Fibroblast of lung (primary cell): Measurements from ENCODE around the gene POLR1A. TPM values are rescaled to one million over a fixed set of nuclear protein-coding genes. Genes with fewer than 3 reads are reported as not detected.

Experiments
- DNase-seq, 2 donors: peaks; one replicate each; pipeline versions ENCODE4 v3.0.0 to v3.0.0-alpha.2; 2010; ENCODE audit warnings: low read depth in 2 of 2
- H2AFZ ChIP-seq: 2 replicates; pipeline ENCODE4 v1.5.1; 2012; ENCODE audit warnings: low read length, control low read depth, inconsistent platforms
- H3K27ac ChIP-seq: 2 replicates; pipeline ENCODE4 v1.5.1; 2011; ENCODE audit warnings: low read length, control low read depth; ENCODE audit not compliant: insufficient read depth
- H3K27me3 ChIP-seq: 2 replicates; pipeline ENCODE4 v1.5.1; 2011; ENCODE audit warnings: mild to moderate bottlenecking, low read length; ENCODE audit not compliant: control insufficient read depth, insufficient read depth
- H3K36me3 ChIP-seq: 2 replicates; pipeline ENCODE4 v1.5.1; 2011; ENCODE audit warnings: low read length; ENCODE audit not compliant: control insufficient read depth, insufficient read depth
- H3K4me1 ChIP-seq: 2 replicates; pipeline ENCODE4 v1.5.1; 2011; ENCODE audit warnings: low read length; ENCODE audit not compliant: control insufficient read depth, insufficient read depth; ENCODE audit errors: extremely low read depth
- H3K4me2 ChIP-seq: 2 replicates; pipeline ENCODE4 v1.5.1; 2011; ENCODE audit warnings: low read length, control low read depth; ENCODE audit not compliant: insufficient read depth; ENCODE audit errors: extremely low read depth
- H3K4me3 ChIP-seq, 4 experiments: fragments of 200-600 bp in 1 of 4; sonication (generic) in 1 of 4; replicated peaks in 1 of 4; 2 replicates each; pipeline ENCODE4 v1.5.1; 2011 to 2016; ENCODE audit warnings: low read length in 4 of 4, low read depth in 3 of 4, mild to moderate bottlenecking in 3 of 4, control low read depth in 2 of 4, inconsistent platforms in 1 of 4, mixed read lengths in 1 of 4; ENCODE audit not compliant: insufficient read depth in 1 of 4; ENCODE audit errors: control extremely low read depth in 1 of 4
- H3K79me2 ChIP-seq: 2 replicates; pipeline ENCODE4 v1.5.1; 2012; ENCODE audit warnings: mild to moderate bottlenecking, low read length, inconsistent platforms; ENCODE audit not compliant: control insufficient read depth, insufficient read depth
- H3K9ac ChIP-seq: 2 replicates; pipeline ENCODE4 v1.5.1; 2011; ENCODE audit warnings: mild to moderate bottlenecking, low read length, control low read depth; ENCODE audit not compliant: insufficient read depth
- H3K9me3 ChIP-seq: 2 replicates; pipeline ENCODE4 v1.5.1; 2012; ENCODE audit warnings: low read depth, low read length; ENCODE audit not compliant: control insufficient read depth, insufficient read depth
- H4K20me1 ChIP-seq: 2 replicates; pipeline ENCODE4 v1.5.1; 2011; ENCODE audit warnings: low read length; ENCODE audit not compliant: control insufficient read depth, insufficient read depth; ENCODE audit errors: extremely low read depth
- CTCF ChIP-seq, 2 donors: IDR thresholded peaks in 1 of 2; conservative IDR thresholded peaks in 1 of 2; 1 replicate in 1 of 2; 2 replicates in 1 of 2; pipeline ENCODE4 v1.5.1; 2011 to 2012; ENCODE audit warnings: low read length in 2 of 2, control low read depth in 1 of 2, inconsistent platforms in 1 of 2, low read depth in 1 of 2, mild to moderate bottlenecking in 1 of 2
- EZH2 ChIP-seq: IDR thresholded peaks from 2 replicates; pipeline ENCODE4 v1.5.1; 2012; ENCODE audit warnings: low read length, control low read depth, mild to moderate bottlenecking; ENCODE audit errors: missing control alignments
- polyA plus RNA-seq, 2 donors: library from polyadenylated mRNA; depleted of rRNA in 1 of 2; stranded (reverse) in 1 of 2; unstranded in 1 of 2; fragments of >200 nt; gene quantifications; 2 replicates each; pipeline ENCODE4 v1.2.1, GENCODE V29; 2011 to 2012; ENCODE audit warnings: missing spikeins in 1 of 2
- total RNA-seq: library from RNA; depleted of rRNA; stranded (reverse); fragments of >200 nt; gene quantifications from 2 replicates; pipeline ENCODE4 v1.2.1, GENCODE V29; 2014

The POLR1A gene
- total and polyA plus RNA-seq, 2 donors (not counting 1 experiment from before 2014, with no cell fraction given): 9.4 to 9.9 TPM

GRCh38 chr2:86033751-86034692, 71.7 kb downstream of the POLR1A start:
- Histone ChIP-seq H3K9me3 (no peaks in the 10 kb centered on the region), H3K4me2 (no peak overlapping the region), H3K4me3 (no peak overlapping the region), H3K27me3 (no peaks in the 10 kb centered on the region), H2AFZ (no peak overlapping the region), H3K9ac (no peak overlapping the region), H3K27ac (no peak overlapping the region), H3K36me3 (peaks cover 34% of the 10 kb centered on the region), H4K20me1 (no peaks in the 10 kb centered on the region), H3K79me2 (no peaks in the 10 kb centered on the region), H3K4me1 (peaks cover 32% of the 10 kb centered on the region)
- TF ChIP-seq CTCF (conservative IDR thresholded peaks at IDR 0.05 in 1 of 2, IDR thresholded peaks at IDR 0.05 in 1 of 2; ENCODE audit: low read depth in 1 of 2, low read length in 2 of 2) (no peak), EZH2 (no peak)
- no peak for DNase-seq

- H3K36me3 ChIP-seq: peaks cover 32% of the 10 kb centered on the region
- H4K20me1 ChIP-seq: no peaks in the 10 kb centered on the region
- no peak overlapping the region for H3K27ac ChIP-seq
- H3K4me1 ChIP-seq: peaks cover 30% of the 10 kb centered on the region
- no peak for DNase-seq
- H3K9me3 ChIP-seq: no peaks in the 10 kb centered on the region
- TF ChIP-seq EZH2 (no peak), CTCF (conservative IDR thresholded peaks at IDR 0.05 in 1 of 2, IDR thresholded peaks at IDR 0.05 in 1 of 2; ENCODE audit: low read depth in 1 of 2, low read length in 2 of 2) (no peak)
- no peaks in the 10 kb centered on the region for H3K79me2 ChIP-seq
- H3K27me3 ChIP-seq: no peaks in the 10 kb centered on the region
- no peak overlapping the region for H3K4me2 ChIP-seq
- no peak overlapping the region for H3K9ac ChIP-seq
- H2AFZ ChIP-seq: no peak overlapping the region
- H3K4me3 ChIP-seq: no peak overlapping the region
These were observed 72.7 kb downstream of the POLR1A start for GRCh38 chr2:86032861-86033595.

GRCh38 chr2:86031606-86032005, 74.1 kb downstream of the POLR1A start:
- H3K27me3 ChIP-seq: no peaks in the 10 kb centered on the region
- H3K36me3 ChIP-seq: peaks cover 43% of the 10 kb centered on the region
- no peak overlapping the region for H3K9ac ChIP-seq
- H3K4me1 ChIP-seq: peaks cover 18% of the 10 kb centered on the region
- no peak for TF ChIP-seq CTCF (conservative IDR thresholded peaks at IDR 0.05 in 1 of 2, IDR thresholded peaks at IDR 0.05 in 1 of 2; ENCODE audit: low read depth in 1 of 2, low read length in 2 of 2)
- no peak for TF ChIP-seq EZH2
- DNase-seq: no peak
- H3K79me2 ChIP-seq: no peaks in the 10 kb centered on the region
- no peaks in the 10 kb centered on the region for H4K20me1 ChIP-seq
- H3K4me2 ChIP-seq: no peak overlapping the region
- H3K4me3 ChIP-seq: no peak overlapping the region
- H2AFZ ChIP-seq: no peak overlapping the region
- H3K27ac ChIP-seq: no peak overlapping the region
- H3K9me3 ChIP-seq: no peaks in the 10 kb centered on the region
